ENCODE measurements around the gene WLS.
"Not testable (repeated sequence)": the region's sequence is repeated elsewhere in the genome, so short reads cannot be mapped to it uniquely, and the experiment has no call there.

Gene WLS

GRCh38 chr1:68171795-68172194 lies 60.5 kb downstream of the WLS start:
- not testable (repeated sequence) for DNase-seq (ENCODE audit: extremely low read depth in 1 of 2, low read depth in 1 of 2)

- DNase-seq (ENCODE audit: extremely low read depth in 1 of 2, low read depth in 1 of 2): no peak
Observed at GRCh38 chr1:68168545-68169171, 63.7 kb downstream of the WLS start.

GRCh38 chr1:68167211-68167610 lies 65.1 kb downstream of the WLS start:
- DNase-seq (ENCODE audit: extremely low read depth in 1 of 2, low read depth in 1 of 2): no peak

GRCh38 chr1:68166348-68166747 lies 66.0 kb downstream of the WLS start:
- no peak for DNase-seq (ENCODE audit: extremely low read depth in 1 of 2, low read depth in 1 of 2)

GRCh38 chr1:68165665-68166064 lies 66.7 kb downstream of the WLS start:
- DNase-seq (ENCODE audit: extremely low read depth in 1 of 2, low read depth in 1 of 2): no peak

GRCh38 chr1:68164918-68165317 lies 67.4 kb downstream of the WLS start:
- DNase-seq (ENCODE audit: extremely low read depth in 1 of 2, low read depth in 1 of 2): no peak

GRCh38 chr1:68163220-68163619 lies 69.1 kb downstream of the WLS start:
- DNase-seq (ENCODE audit: extremely low read depth in 1 of 2, low read depth in 1 of 2): no peak

GRCh38 chr1:68162761-68163160 lies 69.6 kb downstream of the WLS start:
- no peak for DNase-seq (ENCODE audit: extremely low read depth in 1 of 2, low read depth in 1 of 2)

GRCh38 chr1:68161672-68162071 lies 70.7 kb downstream of the WLS start:
- DNase-seq (ENCODE audit: extremely low read depth in 1 of 2, low read depth in 1 of 2): not testable (repeated sequence)

- DNase-seq (ENCODE audit: extremely low read depth in 1 of 2, low read depth in 1 of 2): not testable (repeated sequence)
Observed at GRCh38 chr1:68160935-68161334, 71.4 kb downstream of the WLS start.

- no peak for DNase-seq (ENCODE audit: extremely low read depth in 1 of 2, low read depth in 1 of 2)
Observed at GRCh38 chr1:68160021-68160420, 72.3 kb downstream of the WLS start.

GRCh38 chr1:68158837-68159236 lies 73.5 kb downstream of the WLS start:
- DNase-seq (ENCODE audit: extremely low read depth in 1 of 2, low read depth in 1 of 2): no peak

- DNase-seq (ENCODE audit: extremely low read depth in 1 of 2, low read depth in 1 of 2): no peak
Observed at GRCh38 chr1:68157416-68157815, 74.9 kb downstream of the WLS start.

GRCh38 chr1:68151690-68152089 lies 80.6 kb downstream of the WLS start:
- DNase-seq (ENCODE audit: extremely low read depth in 1 of 2, low read depth in 1 of 2): no peak

- DNase-seq (ENCODE audit: extremely low read depth in 1 of 2, low read depth in 1 of 2): no peak
Observed at GRCh38 chr1:68149907-68150306, 82.4 kb downstream of the WLS start.

GRCh38 chr1:68149110-68149798 lies 83.1 kb downstream of the WLS start:
- DNase-seq (ENCODE audit: extremely low read depth in 1 of 2, low read depth in 1 of 2): no peak

- no peak for DNase-seq (ENCODE audit: extremely low read depth in 1 of 2, low read depth in 1 of 2)
Observed at GRCh38 chr1:68148631-68149030, 83.7 kb downstream of the WLS start.

GRCh38 chr1:68147534-68148171 lies 84.7 kb downstream of the WLS start:
- DNase-seq (ENCODE audit: extremely low read depth in 1 of 2, low read depth in 1 of 2): no peak

GRCh38 chr1:68145418-68146126 lies 86.8 kb downstream of the WLS start:
- no peak for DNase-seq (ENCODE audit: extremely low read depth in 1 of 2, low read depth in 1 of 2)

- DNase-seq (ENCODE audit: extremely low read depth in 1 of 2, low read depth in 1 of 2): no peak
Observed at GRCh38 chr1:68144856-68145255, 87.5 kb downstream of the WLS start.

- no peak for DNase-seq (ENCODE audit: extremely low read depth in 1 of 2, low read depth in 1 of 2)
Observed at GRCh38 chr1:68143633-68144032, 88.7 kb downstream of the WLS start.

- DNase-seq (ENCODE audit: extremely low read depth in 1 of 2, low read depth in 1 of 2): no peak
Observed at GRCh38 chr1:68142461-68142860, 89.9 kb downstream of the WLS start.

All from stimulated activated CD8-positive, alpha-beta memory T cell treated with anti-CD3 and anti-CD28 coated beads, Interleukin-7, amount 100 ng/mL, for 48 hours (primary cell).